Glutamatergic neuron (in vitro differentiated cells): ENCODE results near the gene ARHGEF2. TPM values are rescaled to one million over a fixed set of nuclear protein-coding genes. Genes with fewer than 3 reads are reported as not detected.

Experiments
- DNase-seq: peaks from one replicate; pipeline ENCODE4 v3.0.0; 2022
- H3K27ac Mint-ChIP-seq: one replicate; pipeline ENCODE4 v1.8.0; 2020; ENCODE audit warnings: mild to moderate bottlenecking, mixed read lengths, inconsistent platforms; ENCODE audit not compliant: unreplicated experiment
- H3K27me3 Mint-ChIP-seq: one replicate; pipeline ENCODE4 v1.8.0; 2020; ENCODE audit warnings: mild to moderate bottlenecking, moderate library complexity, mixed read lengths, inconsistent platforms; ENCODE audit not compliant: unreplicated experiment
- H3K36me3 Mint-ChIP-seq: one replicate; pipeline ENCODE4 v1.8.0; 2020; ENCODE audit warnings: mild to moderate bottlenecking, mixed read lengths, inconsistent platforms; ENCODE audit not compliant: unreplicated experiment
- H3K4me1 Mint-ChIP-seq: one replicate; pipeline ENCODE4 v1.8.0; 2020; ENCODE audit warnings: mild to moderate bottlenecking, low read depth, mixed read lengths, inconsistent platforms; ENCODE audit not compliant: unreplicated experiment
- H3K4me3 Mint-ChIP-seq: one replicate; pipeline ENCODE4 v1.8.0; 2020; ENCODE audit warnings: mild to moderate bottlenecking, mixed read lengths, inconsistent platforms; ENCODE audit not compliant: unreplicated experiment
- H3K9me3 Mint-ChIP-seq: one replicate; pipeline ENCODE4 v1.8.0; 2020; ENCODE audit warnings: mild to moderate bottlenecking, moderate library complexity, mixed read lengths, inconsistent platforms; ENCODE audit not compliant: unreplicated experiment
- CTCF ChIP-seq: fragments of 200-600 bp; sonication (generic); IDR thresholded peaks from one replicate; pipeline ENCODE4 v1.5.0; 2021; ENCODE audit not compliant: partially characterized antibody, unreplicated experiment
- total RNA-seq: library from RNA; stranded (reverse); fragmentation: NEBNext Ultra II Directional; extraction: Animal tissue kit (Norgen Biotek cat#: 25700); gene quantifications from one replicate; pipeline ENCODE4 v1.2.1, GENCODE V29; 2021; ENCODE audit not compliant: unreplicated experiment

The ARHGEF2 gene
- total RNA-seq, 1 donor from 2014 or later = 222 TPM

DNA sequence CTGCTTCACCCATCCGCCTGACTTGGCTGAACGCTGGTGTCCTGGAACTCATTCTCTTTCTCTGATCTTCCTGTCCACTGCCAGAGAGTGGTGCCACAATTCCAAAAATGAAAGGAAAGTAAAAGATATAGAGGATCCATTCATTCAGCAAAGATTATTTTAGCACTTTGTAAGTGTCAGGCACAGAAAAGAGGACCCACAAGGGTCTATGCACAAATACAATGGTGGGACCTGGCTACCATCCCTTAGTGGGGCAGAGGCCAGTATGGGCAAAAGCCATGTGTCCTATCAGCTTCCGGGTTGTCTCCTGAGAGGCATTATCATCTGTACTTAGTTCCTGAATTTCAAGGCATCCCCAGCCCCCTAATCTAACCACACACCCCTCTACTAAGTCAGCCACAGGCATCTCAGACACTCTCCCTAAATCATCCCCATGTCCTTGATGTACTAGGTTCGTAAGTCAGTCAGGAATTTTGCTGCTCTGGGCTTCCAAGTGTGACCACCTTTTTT is 23.4 kb upstream of the ARHGEF2 start:
- Mint-ChIP-seq H3K27me3 (peaks cover 1% of the 10 kb centered on the region), H3K4me1 (no peaks in the 10 kb centered on the region), H3K4me3 (no peak overlapping the region), H3K27ac (no peak overlapping the region), H3K36me3 (no peaks in the 10 kb centered on the region), H3K9me3 (no peaks in the 10 kb centered on the region)
- no peak for TF ChIP-seq CTCF
- no peak for DNase-seq

DNA sequence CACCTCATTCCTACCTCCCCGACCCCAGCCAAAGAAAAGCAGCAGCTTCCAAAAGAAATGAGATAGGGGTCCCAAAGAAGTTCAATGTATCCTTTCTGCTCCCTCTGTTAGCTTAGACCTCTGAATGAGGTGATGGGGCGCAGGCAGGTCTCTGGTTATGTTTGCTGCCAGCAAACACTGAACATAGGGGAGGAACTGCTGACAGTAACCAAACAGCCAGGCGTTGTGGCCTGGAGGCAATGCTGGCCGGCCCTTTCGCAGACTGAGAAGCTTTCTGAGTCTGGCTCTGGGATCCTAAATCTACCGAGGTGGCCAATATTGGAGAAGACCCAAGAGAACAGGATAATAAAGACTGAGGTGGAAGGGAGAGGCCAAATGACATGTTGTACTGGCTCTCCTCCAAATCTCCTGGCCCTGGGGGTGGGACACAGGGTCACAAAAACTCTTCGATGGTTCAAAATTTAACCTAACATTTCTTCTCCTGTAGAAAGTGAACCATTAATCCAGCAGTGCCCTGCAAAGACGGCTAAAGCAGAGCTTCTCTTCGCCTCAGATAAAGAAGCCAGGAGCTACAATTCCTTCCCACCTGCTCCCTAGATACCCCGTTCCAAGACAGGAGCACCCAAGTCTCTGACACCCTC is 22.8 kb upstream of the ARHGEF2 start:
- Mint-ChIP-seq H3K27me3 (no peaks in the 10 kb centered on the region), H3K27ac (no peak overlapping the region), H3K36me3 (no peaks in the 10 kb centered on the region), H3K9me3 (no peaks in the 10 kb centered on the region), H3K4me1 (no peaks in the 10 kb centered on the region), H3K4me3 (no peak overlapping the region)
- TF ChIP-seq CTCF = no peak
- no peak for DNase-seq

DNA sequence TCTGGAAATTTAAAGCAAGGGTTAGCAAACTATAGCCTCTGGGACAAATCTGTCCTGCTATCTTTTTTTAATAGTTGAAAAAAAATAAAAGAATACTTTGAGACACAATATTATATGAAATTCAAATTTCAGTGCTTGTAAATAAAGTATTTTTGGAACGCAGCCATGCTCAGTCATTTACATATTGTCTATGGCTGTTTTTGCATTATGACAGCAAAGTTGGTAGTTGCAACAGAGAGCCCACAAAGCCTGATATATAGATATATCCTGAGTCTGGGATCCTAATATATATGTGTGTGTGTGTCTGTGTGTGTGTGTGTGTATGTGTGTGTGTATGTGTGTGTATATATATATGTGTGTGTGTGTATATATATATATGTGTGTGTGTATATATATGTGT is 21.6 kb upstream of the ARHGEF2 start:
- Mint-ChIP-seq H3K4me1 (no peaks in the 10 kb centered on the region), H3K27ac (no peak overlapping the region), H3K9me3 (peaks cover 3% of the 10 kb centered on the region), H3K36me3 (no peaks in the 10 kb centered on the region), H3K4me3 (no peak overlapping the region), H3K27me3 (no peaks in the 10 kb centered on the region)
- no peak for DNase-seq
- TF ChIP-seq CTCF = no peak

DNA sequence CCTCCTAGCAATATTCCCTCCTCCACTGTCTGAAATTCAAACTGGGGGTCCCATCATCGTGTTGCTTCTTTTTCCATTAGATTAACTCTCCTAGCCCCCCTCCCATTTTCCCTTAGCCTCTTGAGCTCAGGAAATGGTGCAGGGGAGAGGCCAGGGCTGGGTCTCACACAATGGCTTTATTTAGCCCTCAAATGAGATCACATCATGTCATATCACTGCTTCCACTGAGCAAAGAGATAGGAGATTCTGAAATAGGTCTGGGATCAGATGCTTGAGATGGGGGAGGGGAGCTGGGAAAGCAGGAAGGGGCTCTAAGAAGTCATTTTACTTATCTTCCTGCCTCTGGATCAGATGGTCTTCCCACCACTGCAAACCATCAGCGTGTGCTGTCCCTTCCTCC is 17.8 kb upstream of the ARHGEF2 start:
- Mint-ChIP-seq H3K27me3 (peaks cover 6% of the 10 kb centered on the region), H3K4me1 (peaks cover 3% of the 10 kb centered on the region), H3K27ac (peak overlapping the region; percentile 19), H3K9me3 (peaks cover 7% of the 10 kb centered on the region), H3K36me3 (no peaks in the 10 kb centered on the region), H3K4me3 (no peak overlapping the region)
- DNase-seq = no peak
- no peak for TF ChIP-seq CTCF

DNA sequence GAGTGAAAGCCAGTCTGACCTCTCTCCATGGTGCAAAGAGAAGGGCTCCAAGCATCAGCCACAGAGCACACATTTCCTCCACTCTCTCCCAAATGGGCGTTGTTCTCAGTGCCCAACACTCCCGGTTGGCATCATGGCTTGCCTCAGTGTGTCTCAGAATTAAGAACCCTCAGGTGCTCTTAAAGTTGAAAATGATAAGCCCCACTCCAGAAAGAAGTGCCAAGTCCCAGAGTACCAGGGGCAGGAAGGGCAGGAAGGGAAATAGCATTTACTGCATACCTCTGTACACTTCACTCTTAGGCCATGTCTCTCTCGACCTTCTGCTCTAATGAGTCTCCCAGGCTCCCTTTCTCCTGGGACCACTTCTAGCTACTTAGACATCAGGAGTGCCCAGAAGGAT is 15.2 kb upstream of the ARHGEF2 start:
- Mint-ChIP-seq H3K9me3 (peaks cover 7% of the 10 kb centered on the region), H3K4me1 (peaks cover 3% of the 10 kb centered on the region), H3K4me3 (no peak overlapping the region), H3K27me3 (peaks cover 6% of the 10 kb centered on the region), H3K27ac (peak overlapping the region; percentile 28), H3K36me3 (no peaks in the 10 kb centered on the region)
- DNase-seq = no peak
- TF ChIP-seq CTCF = no peak
